SK-N-SH treated with all-trans-retinoic acid at 6 μM for 48 hours (cell line): ENCODE measurements around the gene KCTD1.

Experiments
- CSDC2 ChIP-seq: fragments of 250-450 bp; sonication (Bioruptor Pico); IDR thresholded peaks from 2 replicates; pipeline ENCODE4 v1.5.0; 2020; ENCODE audit warnings: mild to moderate bottlenecking, moderate library complexity
- TF ChIP-seq, protein P1 (sequence below): fragments of 250-450 bp; sonication (Bioruptor Pico); IDR thresholded peaks from 2 replicates; pipeline ENCODE4 v1.8.0; 2020; ENCODE audit warnings: mild to moderate bottlenecking, moderate library complexity, borderline replicate concordance

DNA sequence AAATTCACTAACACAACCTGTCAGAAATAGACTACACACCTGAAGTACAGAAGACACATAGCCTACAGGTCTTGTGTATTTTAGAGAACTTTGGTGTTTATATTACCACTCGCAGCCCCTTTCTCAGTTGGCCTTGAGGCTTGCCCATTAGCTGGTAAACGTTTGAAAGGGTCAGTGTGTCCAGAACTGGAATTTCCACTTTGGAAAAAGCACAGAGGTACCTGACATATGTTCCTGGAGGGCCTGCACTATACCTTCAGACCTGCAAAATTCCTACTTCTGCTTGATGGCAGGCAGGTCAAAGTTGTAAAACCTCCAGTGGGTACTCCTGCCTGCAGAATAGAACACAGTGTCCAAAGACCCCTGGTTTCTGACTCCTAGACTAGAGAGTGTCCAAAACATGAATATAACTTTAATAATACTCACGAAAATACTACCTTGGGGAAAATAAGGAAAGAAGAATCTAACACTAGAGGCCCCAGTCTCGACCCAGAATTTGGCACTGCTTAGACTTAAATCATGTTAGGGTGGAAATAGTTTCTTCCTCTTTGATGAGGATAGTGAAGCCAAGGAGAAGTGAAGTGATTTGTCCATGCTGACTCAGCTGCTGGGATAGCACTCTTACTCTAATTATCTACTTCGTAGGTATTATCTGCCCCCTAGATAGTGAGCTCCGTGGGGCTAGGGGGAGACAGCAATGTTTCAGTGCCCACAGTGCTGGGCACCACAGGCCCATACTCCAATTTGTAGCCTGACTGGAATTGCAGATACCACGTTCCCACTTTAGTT, 2.8 kb downstream of the KCTD1 start:
- TF ChIP-seq, protein P1, sequence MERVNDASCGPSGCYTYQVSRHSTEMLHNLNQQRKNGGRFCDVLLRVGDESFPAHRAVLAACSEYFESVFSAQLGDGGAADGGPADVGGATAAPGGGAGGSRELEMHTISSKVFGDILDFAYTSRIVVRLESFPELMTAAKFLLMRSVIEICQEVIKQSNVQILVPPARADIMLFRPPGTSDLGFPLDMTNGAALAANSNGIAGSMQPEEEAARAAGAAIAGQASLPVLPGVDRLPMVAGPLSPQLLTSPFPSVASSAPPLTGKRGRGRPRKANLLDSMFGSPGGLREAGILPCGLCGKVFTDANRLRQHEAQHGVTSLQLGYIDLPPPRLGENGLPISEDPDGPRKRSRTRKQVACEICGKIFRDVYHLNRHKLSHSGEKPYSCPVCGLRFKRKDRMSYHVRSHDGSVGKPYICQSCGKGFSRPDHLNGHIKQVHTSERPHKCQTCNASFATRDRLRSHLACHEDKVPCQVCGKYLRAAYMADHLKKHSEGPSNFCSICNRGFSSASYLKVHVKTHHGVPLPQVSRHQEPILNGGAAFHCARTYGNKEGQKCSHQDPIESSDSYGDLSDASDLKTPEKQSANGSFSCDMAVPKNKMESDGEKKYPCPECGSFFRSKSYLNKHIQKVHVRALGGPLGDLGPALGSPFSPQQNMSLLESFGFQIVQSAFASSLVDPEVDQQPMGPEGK (CRISPR knock-in tag): no peak
- no peak for TF ChIP-seq CSDC2 (CRISPR knock-in tag)
